HCT116 (cell line): ENCODE data around the gene TMEM100. TPM values are rescaled to one million over a fixed set of nuclear protein-coding genes. Genes with fewer than 3 reads are reported as not detected.

ENCODE experiments used
- ATAC-seq: fragments of 200-7000 bp; cut with Tn5 transposase; 2 replicates; pipeline ENCODE4 v1.9.1; 2020; ENCODE audit warnings: mild to moderate bottlenecking, moderate library complexity
- BruUV-seq: library from RNA; stranded (reverse); fragments of 400-500 nt; replicated peaks from 2 replicates; lab custom pipeline; 2021; lab: Mats Ljungman, UMichigan
- CTCF ChIA-PET: fragments of 300-600 bp; sonication (Branson Sonifier 250); formaldehyde crosslinking; loops from one replicate; lab custom pipeline; 2021; ENCODE audit warnings: antibody characterized with exemption; lab: Charles Lee
- POLR2A ChIA-PET: fragments of 300-600, 350-600 bp; sonication (Branson Sonifier 250); formaldehyde crosslinking; loops from one replicate; lab custom pipeline; 2021; ENCODE audit warnings: antibody characterized with exemption; lab: Charles Lee
- RAD21 ChIA-PET, 2 experiments: fragments of 300-600 bp; sonication (Branson Sonifier 250); formaldehyde crosslinking; loops; one replicate each; lab custom pipeline; 2023; ENCODE audit warnings: low total read pairs in 2 of 2; ENCODE audit not compliant: uncharacterized antibody in 2 of 2, unreplicated experiment in 2 of 2, low non-redundant PET in 1 of 2; lab: Charles Lee
- DNase-seq: peaks from one replicate; pipeline ENCODE4 v3.0.0-alpha.2; 2010; ENCODE audit warnings: low read depth, low spot score
- H2AFZ ChIP-seq: fragments of 200-600 bp; shearing (Covaris generic), sonication (generic); 2 replicates; pipeline ENCODE4 v1.6.1; 2017; ENCODE audit warnings: low read depth, mixed run types, mixed read lengths, antibody characterized with exemption, low read length; ENCODE audit not compliant: poor library complexity, severe bottlenecking
- H3K27ac ChIP-seq: 2 replicates; pipeline ENCODE4 v1.5.1; 2012; ENCODE audit warnings: low read depth, low read length
- H3K27me3 ChIP-seq: fragments of 200-600 bp; sonication (generic); 2 replicates; pipeline ENCODE4 v1.6.1; 2016; ENCODE audit warnings: mixed run types, low read length, mixed read lengths; ENCODE audit not compliant: insufficient read depth
- H3K36me3 ChIP-seq, 2 experiments: fragments of 200-500 bp in 1 of 2; fragments of 200-600 bp in 1 of 2; sonication (Bioruptor generic) in 1 of 2; sonication (generic) in 1 of 2; 2 replicates each; pipeline versions ENCODE4 v1.5.1 to v1.6.1; 2014 to 2016; ENCODE audit warnings: low read length in 2 of 2, inconsistent platforms in 1 of 2, mixed read lengths in 1 of 2, mixed run types in 1 of 2; ENCODE audit not compliant: insufficient read depth in 2 of 2, control insufficient read depth in 1 of 2
- H3K4me1 ChIP-seq, 2 experiments: fragments of 200-600 bp in 1 of 2; sonication (generic) in 1 of 2; 2 replicates each; pipeline versions ENCODE4 v1.5.1 to v1.6.1; 2012 to 2017; ENCODE audit warnings: low read length in 2 of 2, inconsistent platforms in 1 of 2, mild to moderate bottlenecking in 1 of 2, mixed read lengths in 1 of 2, mixed run types in 1 of 2, moderate library complexity in 1 of 2; ENCODE audit not compliant: insufficient read depth in 2 of 2, control insufficient read depth in 1 of 2
- H3K4me2 ChIP-seq: fragments of 200-600 bp; sonication (generic); 2 replicates; pipeline ENCODE4 v1.6.1; 2017; ENCODE audit warnings: mixed run types, low read length, mixed read lengths
- H3K4me3 ChIP-seq, 2 experiments: fragments of 200-600 bp in 1 of 2; sonication (generic) in 1 of 2; replicated peaks in 1 of 2; 2 replicates each; pipeline ENCODE4 v1.5.1; 2011 to 2016; ENCODE audit warnings: low read length in 2 of 2, control low read depth in 1 of 2, low read depth in 1 of 2, mild to moderate bottlenecking in 1 of 2, mixed read lengths in 1 of 2, mixed run types in 1 of 2
- H3K79me2 ChIP-seq: fragments of 200-600 bp; sonication (generic); 2 replicates; pipeline ENCODE4 v1.6.1; 2017; ENCODE audit warnings: mild to moderate bottlenecking, mixed run types, low read length, moderate library complexity, mixed read lengths; ENCODE audit not compliant: insufficient read depth
- H3K9ac ChIP-seq: fragments of 200-600 bp; sonication (generic); 2 replicates; pipeline ENCODE4 v1.6.1; 2016; ENCODE audit warnings: low read length, mixed read lengths
- H3K9me2 ChIP-seq: fragments of 200-600 bp; sonication (generic), shearing (Covaris generic); 2 replicates; pipeline ENCODE4 v1.6.1; 2017; ENCODE audit warnings: mixed run types, mild to moderate bottlenecking, moderate library complexity; ENCODE audit not compliant: insufficient read depth
- H3K9me3 ChIP-seq, 2 experiments: fragments of 200-500 bp in 1 of 2; fragments of 200-600 bp in 1 of 2; sonication (Bioruptor generic) in 1 of 2; sonication (generic) in 1 of 2; 2 replicates each; pipeline ENCODE4 v1.6.1; 2014 to 2017; ENCODE audit warnings: low read length in 2 of 2, mixed read lengths in 2 of 2, inconsistent platforms in 1 of 2, low read depth in 1 of 2, mild to moderate bottlenecking in 1 of 2, mixed run types in 1 of 2, moderate library complexity in 1 of 2; ENCODE audit not compliant: control insufficient read depth in 1 of 2, insufficient read depth in 1 of 2
- H4K20me1 ChIP-seq: fragments of 200-600 bp; sonication (generic), shearing (Covaris generic); 2 replicates; pipeline ENCODE4 v1.6.1; 2017; ENCODE audit warnings: mixed run types, mild to moderate bottlenecking, moderate library complexity; ENCODE audit not compliant: insufficient read depth
- CBX3 ChIP-seq: IDR thresholded peaks from 2 replicates; pipeline ENCODE4 v1.6.1; 2012; ENCODE audit warnings: low read depth
- CEBPB ChIP-seq: IDR thresholded peaks from 2 replicates; pipeline ENCODE4 v1.6.1; 2012; ENCODE audit warnings: low read depth
- CTCF ChIP-seq, 3 experiments: fragments of 200-600 bp in 1 of 3; sonication (generic) in 1 of 3; IDR thresholded peaks in 2 of 3; conservative IDR thresholded peaks in 1 of 3; 2 replicates each; pipeline ENCODE4 v1.5.1; 2012 to 2017; ENCODE audit warnings: low read depth in 2 of 3, low read length in 2 of 3, antibody characterized with exemption in 1 of 3, borderline replicate concordance in 1 of 3, control low read depth in 1 of 3, mild to moderate bottlenecking in 1 of 3, mixed read lengths in 1 of 3, mixed run types in 1 of 3, moderate library complexity in 1 of 3; ENCODE audit not compliant: insufficient read depth in 1 of 3
- FOSL1 ChIP-seq: IDR thresholded peaks from 2 replicates; pipeline ENCODE4 v1.6.1; 2012; ENCODE audit warnings: low read depth
- SIN3A ChIP-seq: IDR thresholded peaks from 2 replicates; pipeline ENCODE4 v1.6.1; 2012; ENCODE audit warnings: low read depth
- TCF7L2 ChIP-seq: IDR thresholded peaks from 2 replicates; pipeline ENCODE4 v1.7.0; 2011; ENCODE audit warnings: borderline replicate concordance, inconsistent platforms; ENCODE audit not compliant: insufficient read depth, insufficient read length; ENCODE audit errors: extremely low read depth
- ZBTB33 ChIP-seq: IDR thresholded peaks from 2 replicates; pipeline ENCODE4 v1.6.1; 2011; ENCODE audit warnings: mild to moderate bottlenecking, low read length, moderate library complexity; ENCODE audit not compliant: insufficient replicate concordance; ENCODE audit errors: extremely low read depth
- intact Hi-C: fragments of 100-400 bp; cut with micrococcal nuclease; formaldehyde crosslinking; loops from 2 replicates; pipeline ENCODE4 v1.10.0; 2022
- total RNA-seq: library from RNA; stranded (reverse); gene quantifications from one replicate; pipeline ENCODE4 v1.2.1, GENCODE V29; 2021; ENCODE audit not compliant: unreplicated experiment
- TF ChIP-seq, protein P1 (sequence below): IDR thresholded peaks from 2 replicates; pipeline ENCODE4 v1.6.1; 2012; ENCODE audit warnings: low read depth

Gene TMEM100
- total RNA-seq, 1 experiment from 2014 or later: not detected

DNA sequence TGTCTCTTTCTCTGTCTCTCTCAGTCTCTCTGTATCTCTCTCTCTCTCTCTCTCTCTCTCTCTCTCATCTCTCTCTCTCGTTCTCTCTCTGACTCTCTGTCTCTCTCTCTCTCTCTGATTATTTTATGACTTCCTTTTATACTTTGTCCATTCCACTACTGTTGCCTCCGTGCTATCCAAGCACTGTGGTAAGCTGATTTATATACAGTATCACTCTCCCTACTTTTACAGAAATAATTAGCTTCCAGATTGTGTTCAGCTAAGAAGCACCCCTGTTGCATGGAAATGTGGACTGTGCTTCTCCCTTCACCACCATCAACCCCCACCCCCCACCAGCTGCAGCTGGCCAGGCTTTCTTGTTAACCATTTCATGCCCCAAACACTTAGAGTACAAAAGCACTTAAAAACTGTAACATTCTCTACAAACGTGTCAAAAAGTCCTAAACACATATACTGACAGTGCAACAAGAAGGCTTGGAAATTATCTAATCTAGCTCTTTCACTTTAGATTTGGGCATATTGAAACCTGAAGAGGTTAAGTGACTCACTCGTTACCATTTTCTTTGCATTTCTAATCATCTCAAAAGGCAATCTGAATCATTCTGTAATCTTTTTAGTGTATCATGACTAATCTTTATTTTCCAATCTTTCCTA lies 11.6 kb upstream of the TMEM100 start:
- no peaks in the 10 kb centered on the region for H3K9me3 ChIP-seq
- ATAC-seq: no peak
- H3K27ac ChIP-seq: no peak overlapping the region
- peaks cover 0 to 3% of the 10 kb centered on the region in 2 experiments; a peak in 1 of 4 replicates for H3K4me1 ChIP-seq
- H3K9ac ChIP-seq: no peak overlapping the region
- no peaks in the 10 kb centered on the region for H3K9me2 ChIP-seq
- intact Hi-C loops: no loop called here
- H3K4me3 ChIP-seq: no peak overlapping the region
- no peak overlapping the region for H2AFZ ChIP-seq
- BruUV-seq: no TSS peak
- no peaks in the 10 kb centered on the region for H3K79me2 ChIP-seq
- H3K27me3 ChIP-seq: peaks cover 26% of the 10 kb centered on the region; the same call in 1 of the 2 replicates
- TF ChIP-seq CTCF (IDR thresholded peaks at IDR 0.05 in 2 of 3, conservative IDR thresholded peaks at IDR 0.05 in 1 of 3; ENCODE audit: borderline replicate concordance in 1 of 3, insufficient read depth in 1 of 3, low read depth in 2 of 3, low read length in 2 of 3) (no peak), CEBPB (no peak), FOSL1 (no peak), SIN3A (no peak)
- H3K4me2 ChIP-seq: no peak overlapping the region
- ChIA-PET RAD21 (no interaction called here), CTCF (interaction anchor here (0.6 to 4.2 kb wide), 5 partner anchors 9 to 682 kb away, joined by 4 to 58 read pairs (median 5); partner anchors contain the start of genes PCTP and TMEM100), POLR2A (interaction anchor here (1.0 to 2.0 kb wide), 3 partner anchors 9 to 17 kb away, joined by 3 to 8 read pairs (median 4); partner anchors contain the start of gene PCTP)
- no peak for DNase-seq
- no peaks in the 10 kb centered on the region for H3K36me3 ChIP-seq
- H4K20me1 ChIP-seq: no peaks in the 10 kb centered on the region

DNA sequence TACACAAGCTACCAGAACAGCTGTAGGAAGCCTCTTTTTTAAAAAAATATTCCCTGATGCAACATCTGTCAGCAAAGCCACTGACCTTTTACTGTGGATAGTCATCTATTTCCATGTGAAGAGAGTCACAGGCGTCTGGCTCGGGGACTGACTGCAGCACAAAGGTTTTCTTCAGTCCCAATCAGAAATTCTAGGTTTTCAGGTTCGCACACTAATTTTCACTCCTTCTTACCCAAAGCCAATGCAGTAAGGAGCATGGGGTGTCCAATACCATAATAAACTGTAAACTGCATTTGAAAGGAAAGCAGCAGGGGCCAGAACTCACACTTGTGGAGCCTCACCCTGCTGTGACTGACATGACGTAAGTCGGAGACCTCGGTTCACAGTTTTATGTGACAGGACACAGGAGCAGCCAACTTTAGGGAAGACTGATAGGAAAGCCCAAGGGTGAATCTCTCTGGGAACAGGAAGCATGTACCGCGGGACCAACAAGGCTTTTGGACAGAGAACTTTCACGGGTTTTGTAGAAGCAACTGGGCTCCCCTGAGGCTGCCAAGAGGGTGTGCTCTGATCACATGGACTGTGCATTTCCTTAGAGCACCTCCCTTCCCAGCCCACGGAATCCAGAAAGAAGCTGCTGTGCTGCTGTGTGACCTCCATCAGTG lies 9.1 kb upstream of the TMEM100 start:
- no peak for DNase-seq
- Histone ChIP-seq H3K27ac (no peak overlapping the region), H3K36me3 (no peaks in the 10 kb centered on the region), H3K9ac (no peak overlapping the region), H3K9me3 (no peaks in the 10 kb centered on the region), H3K79me2 (no peaks in the 10 kb centered on the region), H3K4me3 (no peak overlapping the region), H4K20me1 (no peaks in the 10 kb centered on the region), H2AFZ (no peak overlapping the region), H3K27me3 (peaks cover 51% of the 10 kb centered on the region; the same call in 1 of the 2 replicates), H3K4me1 (peaks cover 0 to 3% of the 10 kb centered on the region in 2 experiments; a peak in 1 of 4 replicates), H3K9me2 (no peaks in the 10 kb centered on the region), H3K4me2 (no peak overlapping the region)
- ATAC-seq: no peak
- RAD21 ChIA-PET: no interaction called here
- intact Hi-C loops: no loop called here
- no TSS peak for BruUV-seq
- CTCF ChIA-PET: interaction anchor here (4.2 kb wide), 1 partner anchor 11 kb away, joined by 58 read pairs; the partner anchor contains the start of gene TMEM100
- POLR2A ChIA-PET: no interaction called here
- no peak for TF ChIP-seq TCF7L2
- no peak for TF ChIP-seq ZBTB33
- TF ChIP-seq, protein P1, sequence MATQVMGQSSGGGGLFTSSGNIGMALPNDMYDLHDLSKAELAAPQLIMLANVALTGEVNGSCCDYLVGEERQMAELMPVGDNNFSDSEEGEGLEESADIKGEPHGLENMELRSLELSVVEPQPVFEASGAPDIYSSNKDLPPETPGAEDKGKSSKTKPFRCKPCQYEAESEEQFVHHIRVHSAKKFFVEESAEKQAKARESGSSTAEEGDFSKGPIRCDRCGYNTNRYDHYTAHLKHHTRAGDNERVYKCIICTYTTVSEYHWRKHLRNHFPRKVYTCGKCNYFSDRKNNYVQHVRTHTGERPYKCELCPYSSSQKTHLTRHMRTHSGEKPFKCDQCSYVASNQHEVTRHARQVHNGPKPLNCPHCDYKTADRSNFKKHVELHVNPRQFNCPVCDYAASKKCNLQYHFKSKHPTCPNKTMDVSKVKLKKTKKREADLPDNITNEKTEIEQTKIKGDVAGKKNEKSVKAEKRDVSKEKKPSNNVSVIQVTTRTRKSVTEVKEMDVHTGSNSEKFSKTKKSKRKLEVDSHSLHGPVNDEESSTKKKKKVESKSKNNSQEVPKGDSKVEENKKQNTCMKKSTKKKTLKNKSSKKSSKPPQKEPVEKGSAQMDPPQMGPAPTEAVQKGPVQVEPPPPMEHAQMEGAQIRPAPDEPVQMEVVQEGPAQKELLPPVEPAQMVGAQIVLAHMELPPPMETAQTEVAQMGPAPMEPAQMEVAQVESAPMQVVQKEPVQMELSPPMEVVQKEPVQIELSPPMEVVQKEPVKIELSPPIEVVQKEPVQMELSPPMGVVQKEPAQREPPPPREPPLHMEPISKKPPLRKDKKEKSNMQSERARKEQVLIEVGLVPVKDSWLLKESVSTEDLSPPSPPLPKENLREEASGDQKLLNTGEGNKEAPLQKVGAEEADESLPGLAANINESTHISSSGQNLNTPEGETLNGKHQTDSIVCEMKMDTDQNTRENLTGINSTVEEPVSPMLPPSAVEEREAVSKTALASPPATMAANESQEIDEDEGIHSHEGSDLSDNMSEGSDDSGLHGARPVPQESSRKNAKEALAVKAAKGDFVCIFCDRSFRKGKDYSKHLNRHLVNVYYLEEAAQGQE: no peak
- no peak for TF ChIP-seq CBX3
- TF ChIP-seq SIN3A: no peak
